HCT116 (cell line): Measurements from ENCODE around the gene VWF. TPM values are rescaled to one million over a fixed set of nuclear protein-coding genes. Genes with fewer than 3 reads are reported as not detected.
A peak's percentile ranks its signal among the peaks of the same experiment; 100 is the strongest.
"Not testable (repeated sequence)": the region's sequence is repeated elsewhere in the genome, so short reads cannot be mapped to it uniquely, and the experiment has no call there.

Experiments used
- ATAC-seq: fragments of 200-7000 bp; cut with Tn5 transposase; 2 replicates; pipeline ENCODE4 v1.9.1; 2020; ENCODE audit warnings: mild to moderate bottlenecking, moderate library complexity
- BruUV-seq: library from RNA; stranded (reverse); fragments of 400-500 nt; replicated peaks from 2 replicates; lab custom pipeline; 2021; lab: Mats Ljungman, UMichigan
- CTCF ChIA-PET: fragments of 300-600 bp; sonication (Branson Sonifier 250); formaldehyde crosslinking; loops from one replicate; lab custom pipeline; 2021; ENCODE audit warnings: antibody characterized with exemption; lab: Charles Lee
- POLR2A ChIA-PET: fragments of 300-600, 350-600 bp; sonication (Branson Sonifier 250); formaldehyde crosslinking; loops from one replicate; lab custom pipeline; 2021; ENCODE audit warnings: antibody characterized with exemption; lab: Charles Lee
- RAD21 ChIA-PET, 2 experiments: fragments of 300-600 bp; sonication (Branson Sonifier 250); formaldehyde crosslinking; loops; one replicate each; lab custom pipeline; 2023; ENCODE audit warnings: low total read pairs in 2 of 2; ENCODE audit not compliant: uncharacterized antibody in 2 of 2, unreplicated experiment in 2 of 2, low non-redundant PET in 1 of 2; lab: Charles Lee
- DNase-seq: peaks from one replicate; pipeline ENCODE4 v3.0.0-alpha.2; 2010; ENCODE audit warnings: low read depth, low spot score
- H2AFZ ChIP-seq: fragments of 200-600 bp; shearing (Covaris generic), sonication (generic); 2 replicates; pipeline ENCODE4 v1.6.1; 2017; ENCODE audit warnings: low read depth, mixed run types, mixed read lengths, antibody characterized with exemption, low read length; ENCODE audit not compliant: poor library complexity, severe bottlenecking
- H3K27ac ChIP-seq: 2 replicates; pipeline ENCODE4 v1.5.1; 2012; ENCODE audit warnings: low read depth, low read length
- H3K27me3 ChIP-seq: fragments of 200-600 bp; sonication (generic); 2 replicates; pipeline ENCODE4 v1.6.1; 2016; ENCODE audit warnings: mixed run types, low read length, mixed read lengths; ENCODE audit not compliant: insufficient read depth
- H3K36me3 ChIP-seq, 2 experiments: fragments of 200-500 bp in 1 of 2; fragments of 200-600 bp in 1 of 2; sonication (Bioruptor generic) in 1 of 2; sonication (generic) in 1 of 2; 2 replicates each; pipeline versions ENCODE4 v1.5.1 to v1.6.1; 2014 to 2016; ENCODE audit warnings: low read length in 2 of 2, inconsistent platforms in 1 of 2, mixed read lengths in 1 of 2, mixed run types in 1 of 2; ENCODE audit not compliant: insufficient read depth in 2 of 2, control insufficient read depth in 1 of 2
- H3K4me1 ChIP-seq, 2 experiments: fragments of 200-600 bp in 1 of 2; sonication (generic) in 1 of 2; 2 replicates each; pipeline versions ENCODE4 v1.5.1 to v1.6.1; 2012 to 2017; ENCODE audit warnings: low read length in 2 of 2, inconsistent platforms in 1 of 2, mild to moderate bottlenecking in 1 of 2, mixed read lengths in 1 of 2, mixed run types in 1 of 2, moderate library complexity in 1 of 2; ENCODE audit not compliant: insufficient read depth in 2 of 2, control insufficient read depth in 1 of 2
- H3K4me2 ChIP-seq: fragments of 200-600 bp; sonication (generic); 2 replicates; pipeline ENCODE4 v1.6.1; 2017; ENCODE audit warnings: mixed run types, low read length, mixed read lengths
- H3K4me3 ChIP-seq, 2 experiments: fragments of 200-600 bp in 1 of 2; sonication (generic) in 1 of 2; replicated peaks in 1 of 2; 2 replicates each; pipeline ENCODE4 v1.5.1; 2011 to 2016; ENCODE audit warnings: low read length in 2 of 2, control low read depth in 1 of 2, low read depth in 1 of 2, mild to moderate bottlenecking in 1 of 2, mixed read lengths in 1 of 2, mixed run types in 1 of 2
- H3K79me2 ChIP-seq: fragments of 200-600 bp; sonication (generic); 2 replicates; pipeline ENCODE4 v1.6.1; 2017; ENCODE audit warnings: mild to moderate bottlenecking, mixed run types, low read length, moderate library complexity, mixed read lengths; ENCODE audit not compliant: insufficient read depth
- H3K9ac ChIP-seq: fragments of 200-600 bp; sonication (generic); 2 replicates; pipeline ENCODE4 v1.6.1; 2016; ENCODE audit warnings: low read length, mixed read lengths
- H3K9me2 ChIP-seq: fragments of 200-600 bp; sonication (generic), shearing (Covaris generic); 2 replicates; pipeline ENCODE4 v1.6.1; 2017; ENCODE audit warnings: mixed run types, mild to moderate bottlenecking, moderate library complexity; ENCODE audit not compliant: insufficient read depth
- H3K9me3 ChIP-seq, 2 experiments: fragments of 200-500 bp in 1 of 2; fragments of 200-600 bp in 1 of 2; sonication (Bioruptor generic) in 1 of 2; sonication (generic) in 1 of 2; 2 replicates each; pipeline ENCODE4 v1.6.1; 2014 to 2017; ENCODE audit warnings: low read length in 2 of 2, mixed read lengths in 2 of 2, inconsistent platforms in 1 of 2, low read depth in 1 of 2, mild to moderate bottlenecking in 1 of 2, mixed run types in 1 of 2, moderate library complexity in 1 of 2; ENCODE audit not compliant: control insufficient read depth in 1 of 2, insufficient read depth in 1 of 2
- H4K20me1 ChIP-seq: fragments of 200-600 bp; sonication (generic), shearing (Covaris generic); 2 replicates; pipeline ENCODE4 v1.6.1; 2017; ENCODE audit warnings: mixed run types, mild to moderate bottlenecking, moderate library complexity; ENCODE audit not compliant: insufficient read depth
- CEBPB ChIP-seq: IDR thresholded peaks from 2 replicates; pipeline ENCODE4 v1.6.1; 2012; ENCODE audit warnings: low read depth
- FOSL1 ChIP-seq: IDR thresholded peaks from 2 replicates; pipeline ENCODE4 v1.6.1; 2012; ENCODE audit warnings: low read depth
- JUND ChIP-seq: IDR thresholded peaks from 2 replicates; pipeline ENCODE4 v1.6.1; 2012
- POLR2A ChIP-seq: IDR thresholded peaks from 2 replicates; pipeline ENCODE4 v1.7.0; 2011; ENCODE audit warnings: borderline replicate concordance; ENCODE audit not compliant: insufficient read depth, insufficient read length; ENCODE audit errors: extremely low read depth
- POLR2AphosphoS5 ChIP-seq: IDR thresholded peaks from 2 replicates; pipeline ENCODE4 v1.6.1; 2011; ENCODE audit warnings: mild to moderate bottlenecking, low read depth, low read length, moderate library complexity
- TCF7L2 ChIP-seq: IDR thresholded peaks from 2 replicates; pipeline ENCODE4 v1.7.0; 2011; ENCODE audit warnings: borderline replicate concordance, inconsistent platforms; ENCODE audit not compliant: insufficient read depth, insufficient read length; ENCODE audit errors: extremely low read depth
- intact Hi-C: fragments of 100-400 bp; cut with micrococcal nuclease; formaldehyde crosslinking; loops from 2 replicates; pipeline ENCODE4 v1.10.0; 2022
- total RNA-seq: library from RNA; stranded (reverse); gene quantifications from one replicate; pipeline ENCODE4 v1.2.1, GENCODE V29; 2021; ENCODE audit not compliant: unreplicated experiment

The VWF gene
- total RNA-seq, 1 experiment from 2014 or later: 0.57 TPM

- H3K4me2 ChIP-seq, H4K20me1 ChIP-seq, CTCF ChIA-PET, POLR2A ChIA-PET, H3K9me2 ChIP-seq, H3K27me3 ChIP-seq, H3K9me3 ChIP-seq, DNase-seq, H2AFZ ChIP-seq, H3K36me3 ChIP-seq, H3K79me2 ChIP-seq, H3K4me1 ChIP-seq, H3K4me3 ChIP-seq, RAD21 ChIA-PET, intact Hi-C loops, H3K9ac ChIP-seq, H3K27ac ChIP-seq, BruUV-seq: not testable (repeated sequence)
- peak; percentile 75 for ATAC-seq
Observed at GRCh38 chr12:6015271-6015670, 109.2 kb downstream of the VWF start.

- H4K20me1 ChIP-seq, H3K36me3 ChIP-seq, H3K9me2 ChIP-seq, BruUV-seq, H3K27me3 ChIP-seq, DNase-seq, H3K79me2 ChIP-seq, ATAC-seq, RAD21 ChIA-PET, H3K9ac ChIP-seq, H3K27ac ChIP-seq, H3K4me2 ChIP-seq, H3K9me3 ChIP-seq, H2AFZ ChIP-seq, intact Hi-C loops, H3K4me1 ChIP-seq, POLR2A ChIA-PET, H3K4me3 ChIP-seq: not testable (repeated sequence)
- CTCF ChIA-PET: interaction anchor here (1.1 kb wide), 1 partner anchor 23 kb away, joined by 3 read pairs; no protein-coding TSS in a partner anchor
Observed at GRCh38 chr12:6010631-6011350, 113.7 kb downstream of the VWF start.

- POLR2A ChIA-PET: no interaction called here
- CTCF ChIA-PET: interaction anchor here (2.0 to 3.9 kb wide), 2 partner anchors 9 to 41 kb away, joined by 10 to 19 read pairs; no protein-coding TSS in a partner anchor
- no peak for DNase-seq
Observed at GRCh38 chr12:5997260-5997659, 127.2 kb downstream of the VWF start.

More at GRCh38 chr12:5997260-5997659, 127.2 kb downstream of the VWF start:
- RAD21 ChIA-PET: no interaction called here
- ATAC-seq: no peak
- no peaks in the 10 kb centered on the region for H4K20me1 ChIP-seq
- TF ChIP-seq TCF7L2 (no peak), FOSL1 (no peak), POLR2A (no peak), CEBPB (no peak), POLR2AphosphoS5 (no peak), JUND (no peak)
- TF ChIP-seq, all 23 proteins: peak for 0
- H3K9ac ChIP-seq: no peak overlapping the region
- H2AFZ ChIP-seq: no peak overlapping the region
- no peaks in the 10 kb centered on the region for H3K79me2 ChIP-seq
- no peaks in the 10 kb centered on the region for H3K27me3 ChIP-seq
- no TSS peak for BruUV-seq
- no peaks in the 10 kb centered on the region for H3K36me3 ChIP-seq
- intact Hi-C loops: no loop called here
- H3K4me1 ChIP-seq: no peaks in the 10 kb centered on the region
- no peaks in the 10 kb centered on the region for H3K9me3 ChIP-seq
- no peaks in the 10 kb centered on the region for H3K9me2 ChIP-seq
- H3K4me3 ChIP-seq: no peak overlapping the region
- no peak overlapping the region for H3K4me2 ChIP-seq
- H3K27ac ChIP-seq: no peak overlapping the region
